Endodermal cell (in vitro differentiated cells): Measurements from ENCODE around the gene SMIM35. TPM values are rescaled to one million over a fixed set of nuclear protein-coding genes. Genes with fewer than 3 reads are reported as not detected.

Experiments used
- DNase-seq: peaks from one replicate; pipeline ENCODE4 v3.0.0-alpha.2; 2017
- H3K27ac ChIP-seq: 2 replicates; pipeline ENCODE4 v1.5.1; 2013; ENCODE audit warnings: mild to moderate bottlenecking, low read depth, low read length, moderate library complexity
- H3K27me3 ChIP-seq: 2 replicates; pipeline ENCODE4 v1.6.1; 2013; ENCODE audit warnings: mild to moderate bottlenecking, low read length, moderate library complexity; ENCODE audit not compliant: insufficient read depth, control insufficient read depth, poor library complexity, severe bottlenecking
- H3K36me3 ChIP-seq: 2 replicates; pipeline ENCODE4 v1.7.0; 2013; ENCODE audit warnings: mild to moderate bottlenecking, low read length, moderate library complexity; ENCODE audit not compliant: control insufficient read depth, insufficient read depth
- H3K4me1 ChIP-seq: one replicate; pipeline ENCODE4 v1.7.0; 2013; ENCODE audit warnings: low read length; ENCODE audit not compliant: control insufficient read depth, insufficient read depth
- H3K4me3 ChIP-seq: 2 replicates; pipeline ENCODE4 v1.5.1; 2013; ENCODE audit warnings: mild to moderate bottlenecking, low read length, moderate library complexity
- H3K9ac ChIP-seq: 2 replicates; pipeline ENCODE4 v1.6.1; 2013; ENCODE audit warnings: mild to moderate bottlenecking, low read length, moderate library complexity; ENCODE audit not compliant: poor library complexity, severe bottlenecking; ENCODE audit errors: extremely low read depth
- H3K9me3 ChIP-seq: 2 replicates; pipeline ENCODE4 v1.6.1; 2013; ENCODE audit warnings: mild to moderate bottlenecking, low read length, moderate library complexity; ENCODE audit not compliant: control insufficient read depth
- H3K27ac Mint-ChIP-seq: 2 replicates; pipeline ENCODE4 v1.8.0; 2020; ENCODE audit warnings: mixed read lengths
- H3K27me3 Mint-ChIP-seq: 2 replicates; pipeline ENCODE4 v1.8.0; 2021; ENCODE audit warnings: mild to moderate bottlenecking, mixed read lengths; ENCODE audit not compliant: insufficient read depth
- H3K36me3 Mint-ChIP-seq: 2 replicates; pipeline ENCODE4 v1.8.0; 2020; ENCODE audit warnings: low read depth, mixed read lengths
- H3K4me1 Mint-ChIP-seq: 2 replicates; pipeline ENCODE4 v1.8.0; 2020; ENCODE audit warnings: mixed read lengths
- H3K4me3 Mint-ChIP-seq: 2 replicates; pipeline ENCODE4 v1.8.0; 2020; ENCODE audit warnings: mild to moderate bottlenecking, moderate library complexity, mixed read lengths
- H3K9me3 Mint-ChIP-seq: 2 replicates; pipeline ENCODE4 v1.8.0; 2020; ENCODE audit warnings: mild to moderate bottlenecking, mixed read lengths
- WGBS, 2 experiments: methylation state at CpG; one replicate each; pipeline versions ENCODE4 v1.1.5 to v1.1.7; 2013; ENCODE audit warnings: missing lambda C conversion rate in 2 of 2, mixed read lengths in 1 of 2; ENCODE audit not compliant: insufficient coverage in 1 of 2, insufficient read length in 1 of 2; 5-methylcytosine and 5-hydroxymethylcytosine counted together
- total RNA-seq, 2 donors: library from RNA; stranded (reverse); fragmentation: NEBNext Ultra II Directional in 1 of 2; extraction: Animal tissue kit (Norgen Biotek cat#: 25700) in 1 of 2; gene quantifications; 2 replicates in 1 of 2; 3 replicates in 1 of 2; pipeline ENCODE4 v1.2.1, GENCODE V29; 2021
- TF ChIP-seq, protein P1 (sequence below): fragments of 200-600 bp; sonication (generic); conservative IDR thresholded peaks from 2 replicates; pipeline ENCODE4 v1.5.0; 2021; ENCODE audit warnings: antibody characterized with exemption, mild to moderate bottlenecking

SMIM35 gene
- total RNA-seq, 2 donors from 2014 or later = not detected

- Histone ChIP-seq H3K27me3 (peaks cover under 1% of the 10 kb centered on the region), H3K9ac (no peak overlapping the region), H3K4me1 (no peaks in the 10 kb centered on the region), H3K4me3 (no peak overlapping the region), H3K9me3 (no peaks in the 10 kb centered on the region), H3K27ac (no peak overlapping the region), H3K36me3 (no peaks in the 10 kb centered on the region)
- Mint-ChIP-seq H3K4me3 (no peak overlapping the region), H3K9me3 (no peaks in the 10 kb centered on the region), H3K36me3 (no peaks in the 10 kb centered on the region), H3K27me3 (peaks cover 36% of the 10 kb centered on the region), H3K27ac (no peak overlapping the region), H3K4me1 (peaks cover 3% of the 10 kb centered on the region)
- TF ChIP-seq, protein P1, sequence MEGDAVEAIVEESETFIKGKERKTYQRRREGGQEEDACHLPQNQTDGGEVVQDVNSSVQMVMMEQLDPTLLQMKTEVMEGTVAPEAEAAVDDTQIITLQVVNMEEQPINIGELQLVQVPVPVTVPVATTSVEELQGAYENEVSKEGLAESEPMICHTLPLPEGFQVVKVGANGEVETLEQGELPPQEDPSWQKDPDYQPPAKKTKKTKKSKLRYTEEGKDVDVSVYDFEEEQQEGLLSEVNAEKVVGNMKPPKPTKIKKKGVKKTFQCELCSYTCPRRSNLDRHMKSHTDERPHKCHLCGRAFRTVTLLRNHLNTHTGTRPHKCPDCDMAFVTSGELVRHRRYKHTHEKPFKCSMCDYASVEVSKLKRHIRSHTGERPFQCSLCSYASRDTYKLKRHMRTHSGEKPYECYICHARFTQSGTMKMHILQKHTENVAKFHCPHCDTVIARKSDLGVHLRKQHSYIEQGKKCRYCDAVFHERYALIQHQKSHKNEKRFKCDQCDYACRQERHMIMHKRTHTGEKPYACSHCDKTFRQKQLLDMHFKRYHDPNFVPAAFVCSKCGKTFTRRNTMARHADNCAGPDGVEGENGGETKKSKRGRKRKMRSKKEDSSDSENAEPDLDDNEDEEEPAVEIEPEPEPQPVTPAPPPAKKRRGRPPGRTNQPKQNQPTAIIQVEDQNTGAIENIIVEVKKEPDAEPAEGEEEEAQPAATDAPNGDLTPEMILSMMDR = no peak
- no peak for DNase-seq
- 85 to 100% methylated on average over 2 to 6 of the region's 7 CpGs for WGBS, 2 experiments
These were observed 48.5 kb upstream of the SMIM35 start for GRCh38 chr11:118135051-118135795.

- Mint-ChIP-seq H3K36me3 (no peaks in the 10 kb centered on the region), H3K27me3 (peaks cover 30% of the 10 kb centered on the region), H3K27ac (no peak overlapping the region), H3K4me1 (peaks cover 5% of the 10 kb centered on the region), H3K4me3 (no peak overlapping the region), H3K9me3 (no peaks in the 10 kb centered on the region)
- no peaks in the 10 kb centered on the region for H3K27me3 ChIP-seq
- H3K4me1 ChIP-seq = no peaks in the 10 kb centered on the region
- TF ChIP-seq, protein P1 = no peak
- H3K4me3 ChIP-seq = no peak overlapping the region
- no peak for DNase-seq
- no peaks in the 10 kb centered on the region for H3K9me3 ChIP-seq
- 88 to 92% methylated on average over 6 to 10 of the region's 10 CpGs for WGBS, 2 experiments
- H3K36me3 ChIP-seq = no peaks in the 10 kb centered on the region
- no peak overlapping the region for H3K27ac ChIP-seq
- H3K9ac ChIP-seq = no peak overlapping the region
These were observed 47.1 kb upstream of the SMIM35 start for GRCh38 chr11:118133816-118134215.

GRCh38 chr11:118132385-118133151 lies 45.8 kb upstream of the SMIM35 start:
- H3K27me3 ChIP-seq = no peaks in the 10 kb centered on the region
- Mint-ChIP-seq H3K4me3 (no peak overlapping the region), H3K27ac (no peak overlapping the region), H3K9me3 (no peaks in the 10 kb centered on the region), H3K36me3 (no peaks in the 10 kb centered on the region), H3K27me3 (peaks cover 21% of the 10 kb centered on the region), H3K4me1 (peaks cover 5% of the 10 kb centered on the region)
- no peak overlapping the region for H3K9ac ChIP-seq
- no peaks in the 10 kb centered on the region for H3K36me3 ChIP-seq
- no peaks in the 10 kb centered on the region for H3K4me1 ChIP-seq
- H3K4me3 ChIP-seq = no peak overlapping the region
- TF ChIP-seq, protein P1 = no peak
- WGBS, 2 experiments = 89 to 90% methylated on average over 12 to 15 of the region's 15 CpGs
- H3K27ac ChIP-seq = no peak overlapping the region
- DNase-seq = no peak
- no peaks in the 10 kb centered on the region for H3K9me3 ChIP-seq
